ENCODE results near the gene LRMDA.

- TF ChIP-seq CTCF (conservative IDR thresholded peaks at IDR 0.05; ENCODE audit: low read length) = no peak
- TF ChIP-seq EZH2phosphoT487 (IDR thresholded peaks at IDR 0.05; ENCODE audit: borderline replicate concordance) = no peak
These were observed 274.0 kb downstream of the LRMDA start for GRCh38 chr10:75705426-75705825.

All from Loucy (cell line).